ENCODE data around the gene IFI27L2.

DNA sequence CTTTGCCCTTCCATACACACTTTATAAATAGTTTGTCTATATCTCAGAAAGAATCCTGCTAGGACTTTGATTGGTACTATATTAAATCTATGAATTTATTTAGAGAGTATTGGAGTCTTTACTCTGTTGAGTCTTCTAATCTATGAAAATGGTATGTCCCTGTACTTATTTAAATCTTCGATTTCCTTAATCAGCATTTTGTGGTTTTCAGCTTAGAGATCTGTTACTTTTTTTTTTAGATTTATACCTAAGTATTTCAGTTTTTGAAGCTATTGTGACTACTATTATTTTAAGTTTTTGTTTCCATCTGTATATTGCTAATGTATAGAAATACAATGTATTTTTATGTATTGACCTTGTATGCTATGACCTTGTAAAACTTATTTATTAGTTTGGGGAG, 13.4 kb upstream of the IFI27L2 start:
- TF ChIP-seq, protein P1, sequence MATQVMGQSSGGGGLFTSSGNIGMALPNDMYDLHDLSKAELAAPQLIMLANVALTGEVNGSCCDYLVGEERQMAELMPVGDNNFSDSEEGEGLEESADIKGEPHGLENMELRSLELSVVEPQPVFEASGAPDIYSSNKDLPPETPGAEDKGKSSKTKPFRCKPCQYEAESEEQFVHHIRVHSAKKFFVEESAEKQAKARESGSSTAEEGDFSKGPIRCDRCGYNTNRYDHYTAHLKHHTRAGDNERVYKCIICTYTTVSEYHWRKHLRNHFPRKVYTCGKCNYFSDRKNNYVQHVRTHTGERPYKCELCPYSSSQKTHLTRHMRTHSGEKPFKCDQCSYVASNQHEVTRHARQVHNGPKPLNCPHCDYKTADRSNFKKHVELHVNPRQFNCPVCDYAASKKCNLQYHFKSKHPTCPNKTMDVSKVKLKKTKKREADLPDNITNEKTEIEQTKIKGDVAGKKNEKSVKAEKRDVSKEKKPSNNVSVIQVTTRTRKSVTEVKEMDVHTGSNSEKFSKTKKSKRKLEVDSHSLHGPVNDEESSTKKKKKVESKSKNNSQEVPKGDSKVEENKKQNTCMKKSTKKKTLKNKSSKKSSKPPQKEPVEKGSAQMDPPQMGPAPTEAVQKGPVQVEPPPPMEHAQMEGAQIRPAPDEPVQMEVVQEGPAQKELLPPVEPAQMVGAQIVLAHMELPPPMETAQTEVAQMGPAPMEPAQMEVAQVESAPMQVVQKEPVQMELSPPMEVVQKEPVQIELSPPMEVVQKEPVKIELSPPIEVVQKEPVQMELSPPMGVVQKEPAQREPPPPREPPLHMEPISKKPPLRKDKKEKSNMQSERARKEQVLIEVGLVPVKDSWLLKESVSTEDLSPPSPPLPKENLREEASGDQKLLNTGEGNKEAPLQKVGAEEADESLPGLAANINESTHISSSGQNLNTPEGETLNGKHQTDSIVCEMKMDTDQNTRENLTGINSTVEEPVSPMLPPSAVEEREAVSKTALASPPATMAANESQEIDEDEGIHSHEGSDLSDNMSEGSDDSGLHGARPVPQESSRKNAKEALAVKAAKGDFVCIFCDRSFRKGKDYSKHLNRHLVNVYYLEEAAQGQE (IDR thresholded peaks at IDR 0.05; ENCODE audit: insufficient read depth in 1 of 2, low read depth in 2 of 2, low read length in 2 of 2) = no peak
- TF ChIP-seq POLR2AphosphoS5 (IDR thresholded peaks at IDR 0.05; ENCODE audit: low read depth, low read length) (no peak), SIN3A (IDR thresholded peaks at IDR 0.05; ENCODE audit: borderline replicate concordance, insufficient read depth, low read length) (no peak), TAF1 (IDR thresholded peaks at IDR 0.05; ENCODE audit: borderline replicate concordance, insufficient read depth, low read length) (no peak), FOXP2 (optimal IDR thresholded peaks at IDR 0.05; ENCODE audit: borderline replicate concordance, extremely low read depth, extremely low read length, insufficient read depth) (no peak)
